Measurements from ENCODE around the gene CA12.

DNA sequence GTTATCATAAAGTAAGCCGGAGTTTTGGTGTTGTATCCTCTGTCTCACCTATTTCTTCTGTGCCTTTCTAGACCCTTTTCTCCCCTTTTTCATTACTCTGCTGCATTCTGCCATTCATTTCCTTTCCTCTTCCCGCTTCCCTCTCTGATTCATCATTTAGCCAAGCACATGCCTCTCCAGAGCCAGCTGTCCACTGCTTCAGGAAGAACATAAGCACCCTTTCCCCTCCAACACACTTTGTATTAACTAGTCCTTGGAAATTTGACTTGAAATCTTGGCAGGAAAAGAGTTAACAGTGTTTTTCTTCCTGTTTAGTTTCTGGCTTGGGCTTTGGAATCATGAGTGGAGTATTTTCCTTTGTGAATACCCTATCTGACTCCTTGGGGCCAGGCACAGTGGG, 94.5 kb downstream of the CA12 start:
- TF ChIP-seq, protein P1, sequence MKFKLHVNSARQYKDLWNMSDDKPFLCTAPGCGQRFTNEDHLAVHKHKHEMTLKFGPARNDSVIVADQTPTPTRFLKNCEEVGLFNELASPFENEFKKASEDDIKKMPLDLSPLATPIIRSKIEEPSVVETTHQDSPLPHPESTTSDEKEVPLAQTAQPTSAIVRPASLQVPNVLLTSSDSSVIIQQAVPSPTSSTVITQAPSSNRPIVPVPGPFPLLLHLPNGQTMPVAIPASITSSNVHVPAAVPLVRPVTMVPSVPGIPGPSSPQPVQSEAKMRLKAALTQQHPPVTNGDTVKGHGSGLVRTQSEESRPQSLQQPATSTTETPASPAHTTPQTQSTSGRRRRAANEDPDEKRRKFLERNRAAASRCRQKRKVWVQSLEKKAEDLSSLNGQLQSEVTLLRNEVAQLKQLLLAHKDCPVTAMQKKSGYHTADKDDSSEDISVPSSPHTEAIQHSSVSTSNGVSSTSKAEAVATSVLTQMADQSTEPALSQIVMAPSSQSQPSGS (IDR thresholded peaks at IDR 0.05; ENCODE audit: low read length), result no peak
- TF ChIP-seq POLR2A (IDR thresholded peaks at IDR 0.05; ENCODE audit: control extremely low read depth in 1 of 2, low read depth in 2 of 2, low read length in 2 of 2), result no peak
- TF ChIP-seq, protein P2, sequence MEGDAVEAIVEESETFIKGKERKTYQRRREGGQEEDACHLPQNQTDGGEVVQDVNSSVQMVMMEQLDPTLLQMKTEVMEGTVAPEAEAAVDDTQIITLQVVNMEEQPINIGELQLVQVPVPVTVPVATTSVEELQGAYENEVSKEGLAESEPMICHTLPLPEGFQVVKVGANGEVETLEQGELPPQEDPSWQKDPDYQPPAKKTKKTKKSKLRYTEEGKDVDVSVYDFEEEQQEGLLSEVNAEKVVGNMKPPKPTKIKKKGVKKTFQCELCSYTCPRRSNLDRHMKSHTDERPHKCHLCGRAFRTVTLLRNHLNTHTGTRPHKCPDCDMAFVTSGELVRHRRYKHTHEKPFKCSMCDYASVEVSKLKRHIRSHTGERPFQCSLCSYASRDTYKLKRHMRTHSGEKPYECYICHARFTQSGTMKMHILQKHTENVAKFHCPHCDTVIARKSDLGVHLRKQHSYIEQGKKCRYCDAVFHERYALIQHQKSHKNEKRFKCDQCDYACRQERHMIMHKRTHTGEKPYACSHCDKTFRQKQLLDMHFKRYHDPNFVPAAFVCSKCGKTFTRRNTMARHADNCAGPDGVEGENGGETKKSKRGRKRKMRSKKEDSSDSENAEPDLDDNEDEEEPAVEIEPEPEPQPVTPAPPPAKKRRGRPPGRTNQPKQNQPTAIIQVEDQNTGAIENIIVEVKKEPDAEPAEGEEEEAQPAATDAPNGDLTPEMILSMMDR (IDR thresholded peaks at IDR 0.05; ENCODE audit: control extremely low read depth in 1 of 3, insufficient read depth in 1 of 3, low read depth in 1 of 3, low read length in 3 of 3), result no peak
- TF ChIP-seq CHD2 (IDR thresholded peaks at IDR 0.05; ENCODE audit: low read length), result no peak
- no peak for TF ChIP-seq POLR2AphosphoS5 (IDR thresholded peaks at IDR 0.05; ENCODE audit: low read depth, low read length)
- TF ChIP-seq, protein P3, sequence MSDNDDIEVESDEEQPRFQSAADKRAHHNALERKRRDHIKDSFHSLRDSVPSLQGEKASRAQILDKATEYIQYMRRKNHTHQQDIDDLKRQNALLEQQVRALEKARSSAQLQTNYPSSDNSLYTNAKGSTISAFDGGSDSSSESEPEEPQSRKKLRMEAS (IDR thresholded peaks at IDR 0.05), result no peak
- no peak for TF ChIP-seq CEBPB (IDR thresholded peaks at IDR 0.05; ENCODE audit: low read depth, low read length)
- TF ChIP-seq YY1 (IDR thresholded peaks at IDR 0.05; ENCODE audit: low read depth, low read length), result no peak
- TF ChIP-seq SIN3A (conservative IDR thresholded peaks at IDR 0.05 in 1 of 2, IDR thresholded peaks at IDR 0.05 in 1 of 2; ENCODE audit: low read depth in 1 of 2, low read length in 2 of 2), result no peak
- no peak for TF ChIP-seq TAF1 (IDR thresholded peaks at IDR 0.05; ENCODE audit: low read depth, low read length)
- TF ChIP-seq PHF8 (conservative IDR thresholded peaks at IDR 0.05; ENCODE audit: low read depth, low read length), result no peak
- no peak for TF ChIP-seq RAD21 (IDR thresholded peaks at IDR 0.05 in 1 of 2, conservative IDR thresholded peaks at IDR 0.05 in 1 of 2; ENCODE audit: low read depth in 2 of 2, low read length in 2 of 2)
- no peak for TF ChIP-seq EZH2 (IDR thresholded peaks at IDR 0.05; ENCODE audit: low read depth, low read length, severe bottlenecking)
- no peak for TF ChIP-seq SUZ12 (IDR thresholded peaks at IDR 0.05; ENCODE audit: low read length)
